Measurements from ENCODE around the gene TNNI3. TPM values are rescaled to one million over a fixed set of nuclear protein-coding genes. Genes with fewer than 3 reads are reported as not detected.

Gene TNNI3
- total and polyA plus RNA-seq, 9 of the 15 experiments (the other 6 are each of a cell fraction or from before 2014, with no cell fraction given): 4.7 to 158 (median 42.0) TPM

DNA sequence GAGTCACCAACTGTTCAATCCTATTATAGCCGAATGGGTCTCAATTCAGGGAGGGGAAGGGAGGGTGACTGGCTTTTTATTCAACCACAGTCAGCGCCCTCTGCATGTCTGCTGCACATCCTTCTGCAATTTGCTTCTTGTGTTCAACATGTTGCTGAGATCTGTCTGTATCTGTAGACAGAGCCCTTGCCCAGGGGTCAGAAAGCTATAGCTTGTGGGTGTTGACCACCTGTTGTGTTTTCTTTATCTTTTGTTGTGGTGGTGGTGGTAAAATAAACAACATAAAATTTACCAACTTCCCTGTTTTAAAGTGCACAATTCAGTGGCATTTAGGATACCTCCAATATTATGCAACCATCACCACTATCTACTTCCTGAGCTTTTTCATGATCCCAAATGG is 52.3 kb downstream of the TNNI3 start:
- ATAC-seq: 0 out of 3 replicates have a peak, but pooled peaks have one; percentile 20
- CTCF ChIA-PET (ENCODE audit: low intra/inter-chr PET ratio): no interaction called here
- peak; percentile 6 for FAIRE-seq
- TF ChIP-seq JUNB (CRISPR knock-in tag; conservative IDR thresholded peaks at IDR 0.05) (no peak), MXI1 (IDR thresholded peaks at IDR 0.05; ENCODE audit: low read depth, low read length) (no peak), SIN3A (IDR thresholded peaks at IDR 0.05; ENCODE audit: borderline replicate concordance in 2 of 2, control insufficient read depth in 1 of 2, low read depth in 2 of 2, low read length in 2 of 2) (no peak), JUN (IDR thresholded peaks at IDR 0.05; ENCODE audit: borderline replicate concordance, low read depth, low read length) (no peak), JUN (CRISPR knock-in tag; IDR thresholded peaks at IDR 0.05; ENCODE audit: borderline replicate concordance) (no peak), ERF (CRISPR knock-in tag; IDR thresholded peaks at IDR 0.05) (no peak), NELFE (IDR thresholded peaks at IDR 0.05; ENCODE audit: insufficient read depth, insufficient read length) (no peak), MCM5 (IDR thresholded peaks at IDR 0.05; ENCODE audit: low read depth) (no peak), ZBTB49 (CRISPR knock-in tag; IDR thresholded peaks at IDR 0.05; ENCODE audit: borderline replicate concordance) (no peak), DACH1 (IDR thresholded peaks at IDR 0.05; ENCODE audit: partially characterized antibody) (no peak), ZNF778 (CRISPR knock-in tag; IDR thresholded peaks at IDR 0.05) (no peak), RBM22 (IDR thresholded peaks at IDR 0.05; ENCODE audit: low read depth, low read length, poor library complexity, severe bottlenecking) (no peak), GTF2F1 (IDR thresholded peaks at IDR 0.05; ENCODE audit: low read depth, low read length) (no peak), CC2D1A (IDR thresholded peaks at IDR 0.05) (no peak)
- TF ChIP-seq, protein P1, sequence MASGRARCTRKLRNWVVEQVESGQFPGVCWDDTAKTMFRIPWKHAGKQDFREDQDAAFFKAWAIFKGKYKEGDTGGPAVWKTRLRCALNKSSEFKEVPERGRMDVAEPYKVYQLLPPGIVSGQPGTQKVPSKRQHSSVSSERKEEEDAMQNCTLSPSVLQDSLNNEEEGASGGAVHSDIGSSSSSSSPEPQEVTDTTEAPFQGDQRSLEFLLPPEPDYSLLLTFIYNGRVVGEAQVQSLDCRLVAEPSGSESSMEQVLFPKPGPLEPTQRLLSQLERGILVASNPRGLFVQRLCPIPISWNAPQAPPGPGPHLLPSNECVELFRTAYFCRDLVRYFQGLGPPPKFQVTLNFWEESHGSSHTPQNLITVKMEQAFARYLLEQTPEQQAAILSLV (tag; IDR thresholded peaks at IDR 0.05): no peak

More for the DNA sequence above, 52.3 kb downstream of the TNNI3 start:
- Histone ChIP-seq H3K4me3 (no peak overlapping the region), H3K9me1 (ENCODE audit: control insufficient read depth, insufficient read depth, low read length) (peaks cover under 1% of the 10 kb centered on the region), H3K4me1 (replicated peaks in 1 of 2; ENCODE audit: control insufficient read depth in 2 of 2, insufficient read depth in 2 of 2, low read length in 2 of 2) (peaks cover 2 to 18% of the 10 kb centered on the region in 2 experiments; a peak in 3 of 5 replicates), H3K9me3 (replicated peaks; ENCODE audit: control insufficient read depth, insufficient read depth, low read depth, low read length) (no peaks in the 10 kb centered on the region), H3K4me2 (ENCODE audit: insufficient read depth, low read length) (no peak overlapping the region), H3K36me3 (ENCODE audit: control insufficient read depth, insufficient read depth, low read length) (peaks cover 64% of the 10 kb centered on the region; the same call in 2 of the 3 replicates), H4K20me1 (replicated peaks; ENCODE audit: control insufficient read depth, insufficient read depth, low read length) (peaks cover 4% of the 10 kb centered on the region; the same call in 1 of the 2 replicates), H3K79me2 (ENCODE audit: control insufficient read depth, insufficient read depth, low read length) (peaks cover 19% of the 10 kb centered on the region), H3K27me3 (ENCODE audit: control insufficient read depth in 2 of 2, insufficient read depth in 2 of 2, low read length in 2 of 2) (no peaks in the 10 kb centered on the region), H3K27ac (ENCODE audit: extremely low read depth, low read depth, low read length) (no peak overlapping the region), H3K9ac (ENCODE audit: insufficient read depth in 1 of 2, low read depth in 2 of 2, low read length in 2 of 2) (no peak overlapping the region), H2AFZ (ENCODE audit: low read depth, low read length) (no peak overlapping the region)
- in situ Hi-C loops (cut with MboI) (no loop called here), intact Hi-C loops (cut with micrococcal nuclease) (no loop called here)
- no TSS peak for BruUV-seq (replicated peaks)
- POLR2A ChIA-PET: interaction anchor here (1.3 kb wide), 1 partner anchor 10 kb away, joined by 3 read pairs; no protein-coding TSS in a partner anchor
- DNase-seq (ENCODE audit: extremely low read depth in 1 of 4, low spot score in 3 of 4): no peak
- 60% methylated on average over 2 of the region's 2 CpGs for WGBS (ENCODE audit: insufficient coverage, low coverage, missing lambda C conversion rate)
